ENCODE results near the gene PSAP.

The PSAP gene

GRCh38 chr10:71771821-71772617, 79.0 kb downstream of the PSAP start:
- H3K27ac ChIP-seq = peak overlapping the region; percentile 95
- no peak for DNase-seq (ENCODE audit: low read depth, low spot score)

GRCh38 chr10:71771204-71771603, 79.8 kb downstream of the PSAP start:
- DNase-seq (ENCODE audit: low read depth, low spot score) = no peak

GRCh38 chr10:71770789-71771188, 80.3 kb downstream of the PSAP start:
- DNase-seq (ENCODE audit: low read depth, low spot score) = no peak
- no peak overlapping the region for H3K27ac ChIP-seq

More at GRCh38 chr10:71771204-71771603, 79.8 kb downstream of the PSAP start:
- no peak overlapping the region for H3K27ac ChIP-seq

- DNase-seq (ENCODE audit: low read depth, low spot score) = no peak
- H3K27ac ChIP-seq = peak overlapping the region; percentile 93
Measured at GRCh38 chr10:71770255-71770654, 80.8 kb downstream of the PSAP start.

GRCh38 chr10:71769279-71769823, 81.7 kb downstream of the PSAP start:
- DNase-seq (ENCODE audit: low read depth, low spot score) = no peak
- peak overlapping the region; percentile 93 for H3K27ac ChIP-seq

GRCh38 chr10:71767420-71768035, 83.5 kb downstream of the PSAP start:
- peak overlapping the region; percentile 93 for H3K27ac ChIP-seq
- DNase-seq (ENCODE audit: low read depth, low spot score) = no peak

- H3K27ac ChIP-seq = peak overlapping the region; percentile 93
- DNase-seq (ENCODE audit: low read depth, low spot score) = peak; percentile 57
Measured at GRCh38 chr10:71766717-71767419, 84.2 kb downstream of the PSAP start.
